GM18951 (cell line): ENCODE data around the gene KLRG1.

Experiments used
- POLR2A ChIP-seq: IDR thresholded peaks from 4 replicates; pipeline ENCODE4 v1.6.1; 2011; ENCODE audit warnings: mild to moderate bottlenecking; ENCODE audit not compliant: insufficient read length, insufficient read depth; ENCODE audit errors: extremely low read depth
- in situ Hi-C: fragments of 300-500 bp; cut with MboI; formaldehyde crosslinking; loops from one replicate; pipeline ENCODE4 v1.12.0; 2022; ENCODE audit warnings: low sequenced_read_pairs, mixed read lengths, inconsistent platforms; ENCODE audit not compliant: unreplicated experiment

Gene KLRG1

GRCh38 chr12:8995021-8995775 is 5.9 kb downstream of the KLRG1 start:
- in situ Hi-C loops, result no loop called here
- no peak for TF ChIP-seq POLR2A

- in situ Hi-C loops, result no loop called here
Measured at GRCh38 chr12:8996682-8997405, 7.5 kb downstream of the KLRG1 start.

GRCh38 chr12:9001233-9001632 is 11.9 kb downstream of the KLRG1 start:
- no peak for TF ChIP-seq POLR2A
- in situ Hi-C loops, result no loop called here

More at GRCh38 chr12:8996682-8997405, 7.5 kb downstream of the KLRG1 start:
- no peak for TF ChIP-seq POLR2A

DNA sequence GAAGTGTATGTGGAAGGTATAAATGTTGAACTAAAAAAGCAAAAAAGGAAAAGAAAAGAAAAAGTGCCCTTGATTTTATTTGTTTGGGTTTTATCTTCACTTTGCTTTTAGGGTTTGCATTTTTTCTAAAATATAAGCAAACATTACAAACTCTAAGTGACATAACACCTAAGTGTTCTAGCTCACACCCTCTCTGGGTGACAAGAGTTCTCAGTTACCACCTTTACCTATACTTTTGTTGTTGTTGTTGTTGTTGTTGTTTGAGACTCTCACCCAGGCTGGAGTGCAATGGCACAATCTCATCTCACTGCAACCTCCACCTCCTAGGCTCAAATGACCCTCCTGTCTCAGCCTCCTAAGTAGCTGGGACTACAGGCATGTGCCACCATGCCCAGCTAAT is 13.0 kb downstream of the KLRG1 start:
- in situ Hi-C loops, result no loop called here
- no peak for TF ChIP-seq POLR2A

GRCh38 chr12:9022592-9022991 is 33.2 kb downstream of the KLRG1 start:
- no peak for TF ChIP-seq POLR2A
- in situ Hi-C loops, result no loop called here

DNA sequence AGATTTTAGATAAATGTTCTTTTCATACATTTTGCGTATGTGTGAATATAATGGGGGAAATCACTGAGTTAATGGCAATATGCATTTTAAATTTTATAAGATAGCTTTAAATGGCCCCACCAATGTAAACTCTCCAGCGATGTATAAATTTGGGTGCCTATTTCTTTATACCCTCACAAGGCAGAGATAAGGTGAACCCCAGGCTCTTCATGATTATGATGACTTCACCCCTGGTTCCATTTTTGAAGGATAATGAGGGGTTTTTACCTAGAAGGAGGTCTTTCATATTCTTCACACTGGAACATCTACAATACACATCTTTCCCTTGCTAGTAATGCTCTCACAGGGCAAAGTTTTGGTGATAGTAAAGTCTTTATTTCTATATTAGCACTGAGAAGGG is 35.2 kb downstream of the KLRG1 start:
- in situ Hi-C loops, result no loop called here
- TF ChIP-seq POLR2A, result no peak

GRCh38 chr12:9027161-9028059 is 38.1 kb downstream of the KLRG1 start:
- in situ Hi-C loops, result loop anchor here (25.0 kb wide), 1 partner anchor 490 kb away; the partner anchor contains the start of gene CLEC4E
- TF ChIP-seq POLR2A, result no peak

GRCh38 chr12:9030776-9031175 is 41.4 kb downstream of the KLRG1 start:
- TF ChIP-seq POLR2A, result no peak
- in situ Hi-C loops, result loop anchor here (10.0 to 25.0 kb wide), 2 partner anchors 76 to 493 kb away; partner anchors contain the start of gene CLEC4E

DNA sequence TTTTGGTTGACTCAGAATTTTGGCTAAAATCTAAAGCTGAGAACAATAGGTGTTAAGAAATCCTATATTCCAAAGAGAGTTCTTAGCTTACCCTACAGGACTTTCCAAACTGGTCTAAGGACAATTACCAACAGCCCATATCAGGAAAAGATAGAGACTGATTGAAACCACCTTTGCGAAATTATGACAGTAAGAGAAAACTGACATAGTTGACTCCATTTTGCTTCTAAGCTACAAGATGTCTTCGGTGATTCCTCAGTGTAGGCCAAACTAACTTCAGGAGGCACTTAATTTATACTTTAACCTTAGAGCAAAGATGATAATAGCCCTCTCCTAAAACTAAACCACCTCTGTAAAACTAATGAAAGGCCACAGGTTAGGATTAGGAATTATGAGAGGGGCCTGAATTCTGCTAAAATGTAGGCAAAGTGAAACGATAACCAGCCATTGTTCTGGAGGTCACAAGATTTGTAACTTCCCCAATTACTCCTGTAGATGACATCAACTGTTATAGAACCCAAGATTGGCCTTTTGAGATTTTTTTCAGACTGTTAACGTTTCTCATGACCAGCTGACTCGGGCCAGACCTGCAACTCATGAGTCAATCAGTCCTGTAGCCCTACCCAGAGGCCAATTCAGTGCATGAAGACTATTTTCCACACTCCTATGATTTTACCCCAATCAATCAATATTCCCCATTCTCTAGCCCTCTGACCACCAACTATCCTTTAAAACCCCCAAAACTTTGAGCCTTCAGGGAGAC is 43.0 kb downstream of the KLRG1 start:
- no peak for TF ChIP-seq POLR2A
- in situ Hi-C loops, result loop anchor here (10.0 to 25.0 kb wide), 2 partner anchors 78 to 495 kb away; partner anchors contain the start of gene CLEC4E

DNA sequence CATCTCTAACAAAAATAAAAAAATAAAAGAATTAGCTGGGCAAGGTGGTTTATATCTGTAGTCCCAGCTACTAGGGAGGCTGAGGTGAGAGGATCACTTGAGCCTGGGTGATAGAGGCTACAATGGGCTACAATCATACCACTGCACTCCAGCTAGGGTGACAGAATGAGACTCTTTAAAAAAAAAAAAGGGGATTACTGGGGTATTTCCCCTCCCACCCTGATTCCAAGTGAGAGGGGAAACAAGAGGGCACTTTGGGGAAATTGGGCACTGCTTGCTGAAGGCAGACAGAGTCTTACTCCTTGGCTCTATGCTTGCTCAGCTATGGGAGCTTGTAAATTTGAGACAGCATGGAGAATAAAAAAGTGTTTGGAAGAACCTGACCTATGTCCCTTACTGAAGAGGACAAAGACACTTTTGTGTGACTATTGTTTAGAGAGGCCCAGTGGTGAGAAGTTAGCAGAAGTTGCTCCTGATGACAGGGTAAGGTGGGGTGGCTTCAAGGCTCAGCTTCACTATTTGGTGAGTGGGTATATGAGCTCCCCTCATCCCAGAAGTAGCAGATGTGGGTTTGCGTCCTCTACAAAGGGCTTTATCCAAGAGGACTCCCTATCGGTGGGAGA is 44.0 kb downstream of the KLRG1 start:
- in situ Hi-C loops, result loop anchor here (10.0 to 25.0 kb wide), 2 partner anchors 79 to 496 kb away; partner anchors contain the start of gene CLEC4E
- no peak for TF ChIP-seq POLR2A

DNA sequence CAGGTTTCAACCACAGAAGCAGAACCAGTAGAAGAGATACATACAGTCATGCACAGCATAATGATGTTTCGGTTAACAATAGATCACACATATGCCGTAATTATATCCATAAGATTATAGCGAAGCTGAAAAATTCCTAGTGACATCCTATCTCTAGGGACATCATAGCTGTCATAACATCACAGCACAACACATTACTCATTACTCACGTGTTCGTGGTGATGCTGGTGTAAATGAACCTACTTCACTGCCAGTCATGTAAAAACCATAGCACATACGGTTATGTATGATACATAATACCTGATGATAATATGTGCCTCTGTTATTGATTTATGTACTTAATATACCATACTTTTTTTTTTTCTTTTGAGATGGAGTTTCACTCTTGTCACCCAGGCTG is 44.7 kb downstream of the KLRG1 start:
- no peak for TF ChIP-seq POLR2A
- in situ Hi-C loops, result loop anchor here (10.0 to 25.0 kb wide), 2 partner anchors 79 to 497 kb away; partner anchors contain the start of gene CLEC4E

- in situ Hi-C loops, result loop anchor here (10.0 to 25.0 kb wide), 2 partner anchors 81 to 499 kb away; partner anchors contain the start of gene CLEC4E
- TF ChIP-seq POLR2A, result no peak
Measured at GRCh38 chr12:9036227-9036626, 46.9 kb downstream of the KLRG1 start.

GRCh38 chr12:9037431-9037830 is 48.1 kb downstream of the KLRG1 start:
- in situ Hi-C loops, result loop anchor here (10.0 to 25.0 kb wide), 2 partner anchors 83 to 500 kb away; partner anchors contain the start of gene CLEC4E
- no peak for TF ChIP-seq POLR2A
